NK-92 (cell line): ENCODE measurements around the gene PEX14.

Source experiments
- DNase-seq: peaks from one replicate; lab custom pipeline; 2025; ENCODE audit not compliant: unreplicated experiment; lab: John Stamatoyannopoulos, UW

The PEX14 gene

DNA sequence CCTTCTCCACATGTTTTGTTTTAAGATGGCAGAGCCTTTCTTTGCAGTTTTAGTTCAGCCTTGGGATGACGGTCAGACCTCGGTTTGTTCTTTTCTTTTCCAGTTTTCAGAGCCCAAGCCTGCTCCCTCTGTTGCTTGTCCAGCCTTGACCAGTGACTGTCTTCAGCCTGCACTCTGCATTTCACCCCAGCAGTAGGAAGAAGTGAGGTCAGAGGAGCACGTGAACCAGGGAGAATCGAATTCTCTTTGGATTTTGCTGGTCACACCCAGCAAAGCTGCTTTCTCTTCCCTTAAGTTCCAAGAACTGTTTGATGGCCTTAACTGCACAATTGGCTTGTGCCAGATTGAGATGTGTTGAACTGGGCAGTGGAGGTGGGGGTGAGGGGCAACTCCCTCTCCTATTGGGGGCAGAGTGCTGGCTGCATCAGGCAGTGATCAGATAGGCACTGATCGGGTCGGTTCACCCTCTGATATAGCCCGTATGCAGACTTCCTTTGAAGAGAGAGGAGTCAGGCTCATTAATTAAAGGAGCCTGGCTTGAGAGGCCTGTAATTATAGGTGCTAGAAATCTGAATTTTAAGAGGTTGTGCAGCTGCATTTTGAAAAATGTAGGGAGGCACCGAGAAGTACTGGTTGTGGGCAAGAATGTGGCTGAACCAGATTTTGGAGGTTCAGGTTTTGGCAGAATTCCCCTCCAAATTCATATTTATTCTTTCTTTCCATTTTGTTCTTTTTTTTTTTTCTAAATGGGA is 42.4 kb downstream of the PEX14 start:
- no peak for DNase-seq

DNA sequence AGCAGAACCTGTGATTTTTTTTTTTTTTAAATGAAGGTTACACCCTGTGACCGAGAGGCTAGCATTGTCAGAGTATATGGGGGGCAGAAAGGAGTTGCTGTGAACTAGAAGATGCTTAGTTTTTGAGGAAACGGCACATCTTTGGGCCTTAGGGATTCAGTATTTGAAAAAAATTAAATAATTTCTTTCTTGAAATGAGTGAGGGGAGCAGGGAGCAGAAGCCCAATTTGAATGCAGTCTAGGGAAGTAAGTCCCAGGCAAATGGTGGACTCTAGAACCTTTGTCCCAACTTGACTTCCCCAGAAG is 42.9 kb downstream of the PEX14 start:
- DNase-seq: no peak

DNA sequence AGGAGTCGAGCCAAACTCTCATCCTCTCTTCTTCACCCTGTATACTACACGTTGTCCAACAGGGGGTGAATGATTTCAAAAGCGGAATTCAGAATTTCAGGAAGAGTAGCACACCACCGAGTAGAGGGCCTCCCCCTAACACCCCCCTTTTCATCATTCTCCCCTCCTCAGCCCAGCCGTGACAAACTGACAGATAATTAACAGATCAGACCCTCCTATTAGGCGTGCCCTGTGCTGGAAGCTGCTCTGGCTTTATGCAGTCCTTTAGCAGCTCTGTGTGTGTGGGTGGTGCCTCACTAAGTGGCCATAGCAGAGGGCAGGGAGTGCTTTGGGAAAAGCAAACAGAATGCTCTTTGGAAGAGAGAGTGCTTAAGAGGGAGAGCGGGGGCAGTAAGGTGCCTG is 44.3 kb downstream of the PEX14 start:
- DNase-seq: no peak

DNA sequence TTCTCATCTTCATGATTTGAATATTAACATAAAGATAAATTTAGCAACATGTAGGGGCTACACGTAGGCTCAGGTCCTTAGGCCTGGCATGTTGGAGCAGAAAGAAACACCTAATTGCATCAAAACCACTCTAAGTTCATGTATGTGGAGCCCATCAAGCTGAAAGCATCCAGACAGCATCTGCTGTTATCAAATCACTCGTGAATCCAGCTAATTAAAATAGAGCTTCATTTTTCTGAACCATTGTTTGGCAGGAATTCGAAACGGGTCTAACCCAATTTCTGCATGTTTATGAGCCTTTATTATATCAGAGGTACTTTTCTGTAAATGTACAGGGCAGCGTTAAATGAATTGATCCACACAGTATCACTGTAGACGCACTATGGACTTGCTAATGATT is 45.7 kb downstream of the PEX14 start:
- DNase-seq: no peak

DNA sequence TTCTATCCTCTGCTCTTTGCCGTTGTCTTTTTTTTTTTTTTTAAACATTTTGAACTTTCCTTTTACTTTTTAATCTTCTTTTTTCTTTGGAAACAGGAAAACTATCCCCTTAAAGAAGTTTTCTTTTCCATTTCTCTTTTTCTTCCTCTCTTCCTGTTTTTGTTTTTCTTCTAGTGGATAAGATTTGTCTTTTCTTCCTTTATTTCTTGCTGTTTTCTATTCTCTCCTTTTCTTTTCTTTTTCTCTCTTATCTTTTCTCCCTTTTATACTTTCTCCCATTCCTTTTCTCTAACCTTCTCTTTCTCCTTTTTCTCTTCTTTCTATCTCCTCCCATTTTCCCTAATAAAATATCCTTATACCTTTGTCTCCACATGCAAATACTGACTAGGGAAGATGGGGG is 46.2 kb downstream of the PEX14 start:
- no peak for DNase-seq

DNA sequence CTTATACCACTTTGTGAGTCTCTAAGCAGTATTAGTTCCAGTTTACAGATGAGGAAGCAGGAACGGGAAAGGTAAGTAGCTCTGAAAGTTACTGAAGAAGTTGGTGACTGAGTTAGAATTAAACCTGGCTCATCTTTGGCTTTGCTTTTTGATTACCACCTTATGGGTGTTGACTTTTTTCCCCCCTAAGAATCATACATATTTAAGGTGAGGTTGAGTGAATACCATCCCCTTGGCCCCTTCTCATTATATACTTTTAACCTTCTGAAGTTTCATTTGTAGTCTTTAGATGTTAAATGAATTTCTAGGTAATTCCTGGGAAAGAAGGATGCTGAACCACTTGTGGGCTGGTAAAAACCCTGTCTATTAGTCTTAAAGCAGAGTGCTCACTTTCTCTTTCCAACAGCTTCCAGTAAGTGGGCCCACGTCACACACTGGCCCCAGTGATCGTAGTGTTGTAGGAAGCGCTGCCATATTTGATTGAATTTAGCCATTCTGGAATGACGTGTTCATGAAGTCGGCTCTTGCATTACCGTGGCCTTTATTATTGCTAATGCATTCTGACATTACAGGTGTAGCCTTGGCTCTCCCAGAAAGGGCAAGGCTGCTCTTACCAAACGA is 46.9 kb downstream of the PEX14 start:
- no peak for DNase-seq

DNA sequence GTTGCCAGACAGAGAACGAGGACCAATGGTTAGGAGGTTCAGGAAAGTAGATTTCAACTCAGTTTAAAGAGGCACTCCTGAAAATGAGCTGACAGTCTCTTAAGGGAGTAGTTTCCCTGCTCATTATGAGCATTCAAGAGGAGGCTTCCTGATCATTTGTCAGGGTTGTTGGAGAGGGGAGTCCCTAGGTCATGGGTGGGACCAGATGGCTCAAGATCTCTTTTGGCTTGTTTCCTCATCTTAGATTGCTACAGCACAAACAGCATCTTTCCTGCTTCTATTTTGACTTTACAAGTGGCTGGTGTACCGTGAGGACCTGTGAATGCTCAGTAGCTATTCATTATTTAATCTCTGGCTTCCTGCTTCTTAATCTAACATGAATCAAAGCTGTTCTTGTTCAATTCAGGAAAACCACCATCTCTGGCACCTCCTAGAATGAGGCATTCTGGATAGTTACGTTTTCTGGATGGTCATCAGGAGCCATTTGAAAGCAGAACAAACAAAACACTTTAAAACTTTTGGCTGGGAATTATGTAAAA is 47.6 kb downstream of the PEX14 start:
- no peak for DNase-seq

DNA sequence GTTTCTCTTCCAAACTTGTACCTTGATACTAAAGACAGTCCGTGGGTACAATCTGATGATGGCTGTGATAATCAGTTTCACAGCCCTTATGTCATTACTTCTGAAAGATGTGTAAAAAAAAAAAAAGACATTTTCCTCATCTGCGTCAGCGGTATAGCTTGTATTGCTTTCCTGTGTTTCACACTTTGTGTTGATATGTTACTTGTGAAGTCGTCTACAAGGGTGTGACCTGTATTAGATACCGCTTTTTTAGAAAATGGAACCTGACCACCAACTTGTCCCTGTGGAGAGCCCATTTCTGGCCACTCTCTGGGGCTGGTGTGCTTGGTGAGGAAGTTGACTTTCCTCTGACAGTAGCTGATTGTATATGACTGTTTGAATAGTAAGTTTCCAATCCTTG is 50.5 kb downstream of the PEX14 start:
- no peak for DNase-seq

DNA sequence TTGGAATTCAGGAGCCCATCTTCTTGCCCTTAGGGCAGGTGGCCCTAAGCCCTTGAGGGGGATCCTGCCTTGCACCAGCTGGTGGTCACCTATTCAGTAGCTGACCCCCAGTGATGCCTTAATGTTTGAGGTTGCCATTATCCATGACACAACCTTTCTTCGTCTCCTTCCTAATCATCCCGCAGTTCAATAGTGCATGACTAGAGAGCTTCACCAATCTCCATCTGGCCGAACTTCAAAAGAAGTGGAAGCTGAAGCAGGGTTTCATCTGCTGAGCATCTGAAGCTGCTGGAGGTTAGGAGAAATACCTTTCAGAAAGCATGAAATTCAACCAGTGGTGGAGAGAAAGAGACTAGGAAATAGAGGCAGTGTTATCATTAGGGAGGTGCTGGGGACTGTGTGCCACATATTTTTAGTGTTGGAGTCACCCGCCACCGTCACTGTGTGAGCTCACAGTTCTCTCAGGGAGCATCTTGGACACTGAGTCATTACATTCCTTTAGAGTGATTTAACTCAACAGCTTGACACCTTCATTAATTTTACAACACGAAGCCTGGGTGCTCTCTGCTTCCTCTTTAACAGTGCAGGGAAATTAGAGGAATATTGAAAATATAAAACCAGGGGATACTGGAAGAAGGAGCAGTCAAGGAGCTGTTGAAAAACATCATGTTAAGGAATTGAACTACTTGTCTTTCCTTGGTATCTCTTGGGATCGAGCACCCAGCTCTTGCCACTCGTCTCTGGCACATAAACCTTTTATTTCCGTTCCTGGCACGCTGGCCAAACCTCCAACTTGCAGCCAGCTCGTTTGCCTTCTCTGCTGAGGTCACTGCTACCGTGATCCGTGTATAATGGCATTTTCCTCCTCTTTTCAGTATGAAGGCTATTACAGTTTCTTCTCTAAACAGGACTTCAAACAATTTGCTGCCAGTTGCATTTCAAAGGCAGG is 53.6 kb downstream of the PEX14 start:
- DNase-seq: no peak

DNA sequence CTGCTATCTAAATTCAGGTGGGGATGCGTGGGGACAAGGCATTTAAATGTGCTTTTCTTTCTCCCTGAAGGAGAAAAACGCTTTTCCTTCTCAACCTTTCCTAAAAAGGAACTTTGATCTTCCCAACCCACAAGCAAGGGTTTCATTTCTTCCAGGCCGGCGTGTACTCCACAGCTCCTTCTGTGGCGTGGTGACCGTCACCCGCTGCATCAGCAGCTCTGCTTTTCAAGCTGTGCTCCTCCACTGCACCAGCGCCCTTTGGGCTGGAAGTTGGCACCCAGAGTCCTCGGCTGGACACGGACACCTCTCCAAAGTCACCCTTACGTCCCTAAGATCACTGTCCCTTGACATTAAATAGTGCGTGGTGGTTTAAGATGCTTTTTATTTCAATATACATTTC is 54.3 kb downstream of the PEX14 start:
- no peak for DNase-seq

DNA sequence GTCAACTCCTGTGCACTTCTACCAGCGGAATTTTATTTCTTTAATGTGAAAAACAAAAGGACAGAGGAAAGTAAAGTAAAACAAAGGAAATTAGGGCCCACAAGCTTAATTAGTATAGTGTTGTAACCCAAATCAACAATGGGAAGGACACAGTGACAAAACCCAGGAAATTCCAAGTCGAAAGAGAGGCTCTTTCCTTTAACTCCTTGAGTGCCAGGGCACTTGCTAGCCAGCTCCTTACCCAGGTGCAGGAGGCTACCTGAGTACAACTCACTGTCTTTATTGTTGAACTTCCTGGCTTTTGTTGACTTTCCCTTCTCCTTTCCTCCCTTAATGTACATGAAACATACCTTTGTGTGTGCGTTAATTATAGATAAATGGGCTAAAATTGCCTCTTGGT is 55.0 kb downstream of the PEX14 start:
- DNase-seq: no peak

DNA sequence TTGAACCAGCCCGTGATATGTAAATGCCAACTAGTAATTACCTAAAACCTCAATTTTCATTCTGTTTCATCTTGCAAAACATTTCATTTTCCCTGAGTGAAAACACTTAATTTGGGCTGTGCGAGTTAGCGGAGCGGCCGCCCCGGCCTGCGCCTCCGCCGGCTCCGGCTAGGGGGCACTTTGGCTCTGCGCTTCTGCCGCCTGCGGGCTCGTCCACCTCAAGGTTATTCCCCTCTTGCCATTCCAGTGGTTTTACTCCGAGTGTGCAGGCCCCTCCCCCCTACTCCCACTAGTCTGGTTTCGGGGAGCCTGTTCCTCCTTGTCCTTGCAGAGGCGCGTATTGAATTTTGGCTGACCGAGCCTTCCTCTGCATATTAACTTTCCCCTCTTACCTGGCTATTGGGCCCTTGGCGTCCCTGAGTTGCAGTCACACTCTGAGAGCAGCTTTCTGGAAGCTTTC is 55.6 kb downstream of the PEX14 start:
- DNase-seq: no peak

DNA sequence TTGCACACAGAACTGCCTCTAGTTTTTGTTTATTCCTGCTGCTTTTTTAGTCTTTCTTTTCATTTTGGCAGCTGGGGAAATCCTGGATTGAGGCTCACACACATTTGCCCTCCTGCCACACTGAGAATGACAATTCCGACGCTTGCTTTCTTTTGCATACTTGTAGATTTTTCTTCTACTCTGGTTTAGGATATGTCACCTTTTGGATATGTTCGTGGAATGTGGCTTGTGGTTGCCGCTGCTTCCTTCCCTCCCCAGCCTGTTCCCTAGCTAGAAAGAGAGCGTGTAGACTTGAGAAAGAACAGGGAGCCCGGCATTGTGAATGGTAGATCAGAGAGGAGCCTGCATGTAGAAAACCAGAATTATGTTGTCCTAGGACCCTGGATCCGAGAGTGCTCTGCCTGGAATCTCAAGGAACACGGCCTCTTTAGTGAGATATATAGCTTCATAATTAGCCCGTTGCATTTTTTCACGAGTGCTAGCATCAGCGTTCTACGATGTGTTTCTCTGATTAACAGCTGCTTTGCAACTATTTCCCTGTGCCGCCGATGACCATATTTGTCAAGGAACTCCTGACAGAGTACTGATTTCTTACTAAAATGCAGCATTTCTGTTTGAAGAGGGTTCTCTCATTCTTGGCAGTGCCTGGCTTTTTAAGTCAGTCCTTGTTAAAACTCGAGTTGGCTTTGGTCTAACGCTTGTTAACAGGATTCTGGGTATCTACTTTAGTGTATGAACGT is 56.2 kb downstream of the PEX14 start:
- no peak for DNase-seq

DNA sequence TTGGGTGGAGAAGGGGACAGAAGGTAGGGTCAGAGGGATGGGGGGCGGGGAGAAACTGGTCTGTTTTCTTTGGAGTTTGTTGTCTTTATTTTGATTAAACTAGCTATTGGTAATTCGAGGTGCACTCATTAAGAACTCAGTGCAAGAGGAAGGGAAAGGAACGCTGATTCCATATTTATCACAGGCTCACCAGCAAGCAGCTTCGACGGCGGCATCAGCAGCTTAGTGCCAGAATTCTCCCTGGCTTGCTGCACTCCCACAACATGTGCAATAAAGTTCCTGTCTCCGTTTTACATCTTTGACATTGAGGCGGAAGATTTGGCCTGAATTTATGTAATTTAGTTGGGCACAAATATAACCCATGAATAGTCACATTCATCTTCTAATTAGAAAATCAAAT is 57.6 kb downstream of the PEX14 start:
- DNase-seq: no peak

DNA sequence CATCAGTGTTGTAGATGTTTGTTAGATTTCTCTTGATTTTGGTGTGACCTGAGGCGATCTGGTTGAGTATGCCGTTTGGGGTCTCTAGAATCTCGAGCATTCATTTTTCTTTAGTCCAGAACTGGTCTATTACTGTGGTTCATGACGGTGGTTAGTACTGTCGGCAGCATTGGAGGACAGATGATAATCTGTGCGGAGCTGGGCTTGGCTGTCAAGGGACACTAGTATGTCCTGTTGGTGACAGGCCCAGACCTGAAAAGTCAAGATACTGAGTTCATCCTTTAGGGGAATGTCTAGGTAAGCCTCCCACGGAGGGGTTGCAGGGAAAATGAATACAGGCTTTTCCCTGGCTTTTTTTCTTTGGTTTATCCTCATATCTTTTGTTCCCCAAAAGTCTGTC is 59.8 kb downstream of the PEX14 start:
- no peak for DNase-seq

DNA sequence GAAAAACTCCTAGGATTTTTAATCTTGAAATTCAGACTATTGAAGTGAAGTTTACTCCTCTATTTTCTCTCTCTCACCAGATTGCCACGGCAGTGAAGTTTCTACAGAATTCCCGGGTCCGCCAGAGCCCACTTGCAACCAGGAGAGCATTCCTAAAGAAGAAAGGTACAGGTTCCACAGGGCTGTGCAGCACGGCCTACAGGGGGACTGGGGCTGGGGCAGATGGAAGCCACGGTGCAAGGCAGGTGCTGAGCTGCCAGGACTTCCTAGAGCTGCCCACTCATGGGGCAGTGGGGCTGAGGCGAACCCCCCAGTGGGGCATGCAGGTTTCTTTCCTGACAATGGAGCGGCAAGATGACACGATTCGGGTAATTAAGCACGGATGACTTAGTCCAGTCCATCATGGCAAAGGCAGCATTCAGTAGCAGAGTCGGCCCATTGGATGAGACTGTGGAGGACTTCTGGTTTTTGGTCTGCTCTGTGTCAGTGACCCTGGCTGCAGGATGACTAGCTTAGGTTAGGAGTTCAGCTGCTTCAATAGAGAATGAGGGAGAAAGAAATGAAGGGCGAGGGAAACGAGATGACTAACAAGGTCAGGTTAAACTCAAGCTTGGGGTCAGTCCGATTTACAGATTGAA is 61.5 kb downstream of the PEX14 start:
- DNase-seq: no peak

DNA sequence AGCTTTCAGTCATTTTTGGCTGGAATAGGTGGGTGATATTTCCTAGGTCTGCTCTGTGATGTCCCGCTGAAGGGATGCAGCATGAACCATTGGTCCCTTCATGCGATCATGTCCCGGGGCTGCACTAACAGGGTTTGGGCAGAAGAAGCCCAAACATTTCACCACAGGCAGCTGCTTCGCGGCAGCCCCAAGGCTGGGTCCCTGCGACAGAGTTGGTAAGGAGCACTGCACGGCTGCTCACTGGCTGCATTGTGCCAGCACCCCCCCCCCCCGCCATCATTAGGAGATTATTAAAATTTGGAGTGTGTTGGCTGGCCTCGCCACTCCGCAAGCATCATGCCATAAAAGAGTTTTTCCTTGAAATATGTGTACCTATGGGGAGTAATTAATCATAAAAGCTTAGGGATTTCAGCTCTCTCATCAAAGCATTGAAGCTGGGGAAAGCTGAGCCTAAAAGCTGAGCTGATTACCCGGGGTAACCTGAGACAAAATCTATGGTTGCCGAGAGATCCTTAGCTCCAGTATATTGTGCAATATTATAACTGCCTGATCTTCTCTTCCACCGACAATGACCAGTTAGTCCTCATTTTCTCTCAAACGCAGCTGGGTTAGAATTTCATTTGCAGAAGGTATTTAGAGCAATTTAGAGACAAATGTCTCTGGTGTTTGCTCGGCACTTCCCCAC is 62.5 kb downstream of the PEX14 start:
- no peak for DNase-seq

DNA sequence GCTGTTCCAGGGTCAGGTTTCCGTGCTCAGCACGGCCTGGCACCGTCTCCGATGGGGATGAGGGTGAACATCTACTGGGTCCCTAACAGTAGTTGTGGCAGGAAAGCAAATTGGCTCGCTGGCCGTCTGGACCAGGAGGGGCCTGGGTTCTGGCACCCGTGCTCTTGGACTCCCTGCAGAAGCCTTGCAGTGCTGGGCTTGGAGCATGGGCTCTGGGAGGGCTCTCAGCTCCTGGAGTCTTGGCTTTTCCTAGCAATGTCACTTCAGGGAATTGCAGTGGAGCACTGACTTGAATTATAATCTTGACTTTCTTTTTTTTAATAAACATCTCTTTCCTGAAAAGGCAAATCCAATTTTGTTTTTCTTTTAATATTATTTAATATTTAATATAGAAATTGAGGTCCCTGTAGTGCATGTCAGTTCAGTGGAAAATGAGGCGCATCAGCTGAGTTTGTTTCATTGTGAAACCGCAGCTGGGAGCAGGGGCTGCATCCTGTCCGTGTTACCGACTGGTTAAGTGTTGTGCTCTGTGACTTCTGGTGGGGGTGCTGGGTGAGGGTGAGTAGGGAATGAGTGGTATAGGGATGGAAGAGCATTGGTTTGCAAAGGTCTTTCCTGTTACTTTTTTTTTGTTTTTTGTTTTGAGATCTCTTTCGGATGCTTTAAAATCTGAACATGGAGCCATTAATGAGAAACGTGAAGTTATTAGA is 64.1 kb downstream of the PEX14 start:
- no peak for DNase-seq

DNA sequence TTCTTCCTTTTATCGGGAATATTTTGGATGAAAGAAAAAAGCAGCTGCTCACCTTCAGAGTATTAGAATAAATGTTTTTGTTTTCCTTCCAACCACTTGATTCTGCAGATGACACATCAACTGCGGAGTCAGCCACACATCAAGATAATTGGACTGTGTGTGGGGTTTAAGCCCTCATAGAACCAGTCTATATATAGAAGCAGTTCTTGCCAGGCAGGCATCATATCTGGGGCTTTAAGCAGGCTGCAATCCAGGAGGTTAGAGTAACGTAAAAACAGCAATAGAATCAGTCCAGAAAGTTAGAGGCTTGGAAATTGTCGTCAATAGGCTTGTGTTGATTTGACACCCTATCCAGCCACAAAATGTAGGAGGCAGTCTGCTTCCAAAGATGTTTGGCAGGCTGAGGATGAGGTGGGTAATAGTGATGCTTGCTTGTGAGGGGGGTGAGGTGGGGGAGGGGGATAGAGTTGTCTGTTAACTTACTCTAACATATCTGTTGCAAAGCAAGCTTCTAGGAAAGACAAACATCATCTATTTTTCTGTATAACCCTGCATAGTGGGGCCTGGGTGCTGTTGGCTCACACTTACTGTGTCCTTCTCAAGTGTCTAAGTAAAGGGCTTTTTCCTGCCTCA is 64.8 kb downstream of the PEX14 start:
- DNase-seq: no peak
